IMR-90 (cell line): ENCODE results near the gene ARRDC2. TPM values are rescaled to one million over a fixed set of nuclear protein-coding genes. Genes with fewer than 3 reads are reported as not detected.

Experiments
- ATAC-seq: fragments of 200-7000 bp; cut with Tn5 transposase; 2 replicates; pipeline ENCODE4 v1.9.1; 2020; ENCODE audit warnings: low read depth, mild to moderate bottlenecking, moderate library complexity
- BruUV-seq: library from RNA; stranded (reverse); fragments of 400-500 nt; replicated peaks from 2 replicates; lab custom pipeline; 2021; lab: Mats Ljungman, UMichigan
- CTCF ChIA-PET: fragments of 300-600 bp; formaldehyde crosslinking; extraction: SDS; loops from one replicate; lab custom pipeline; 2021; ENCODE audit warnings: antibody characterized with exemption; lab: Yijun Ruan, JAX
- POLR2A ChIA-PET: fragments of 300-600 bp; sonication (Branson Sonifier 250); formaldehyde crosslinking; loops from one replicate; lab custom pipeline; 2022; ENCODE audit warnings: antibody characterized with exemption; ENCODE audit not compliant: unreplicated experiment; lab: Charles Lee
- DNase-seq: peaks from one replicate; pipeline ENCODE4 v3.0.0; 2013
- H2AFZ ChIP-seq: replicated peaks from 2 replicates; pipeline ENCODE3; 2013; ENCODE audit warnings: low read length, mild to moderate bottlenecking; ENCODE audit not compliant: poor library complexity
- H2AK5ac ChIP-seq: 2 replicates; pipeline ENCODE4 v1.6.1; 2013; ENCODE audit warnings: low read depth, low read length, inconsistent platforms
- H2AK9ac ChIP-seq: replicated peaks from 2 replicates; pipeline ENCODE3; 2013; ENCODE audit warnings: mild to moderate bottlenecking, low read depth, low read length, moderate library complexity; ENCODE audit not compliant: poor library complexity
- H2BK120ac ChIP-seq: 2 replicates; pipeline ENCODE4 v1.6.1; 2013; ENCODE audit warnings: low read depth, low read length, inconsistent platforms
- H2BK15ac ChIP-seq: 3 replicates; pipeline ENCODE4 v1.6.1; 2013; ENCODE audit warnings: low read depth, low read length, inconsistent platforms
- H2BK20ac ChIP-seq: 2 replicates; pipeline ENCODE4 v1.6.1; 2013; ENCODE audit warnings: low read depth, mild to moderate bottlenecking, inconsistent platforms, low read length, moderate library complexity
- H2BK5ac ChIP-seq: 2 replicates; pipeline ENCODE4 v1.6.1; 2013; ENCODE audit warnings: mild to moderate bottlenecking, low read depth, low read length, inconsistent platforms; ENCODE audit not compliant: poor library complexity, severe bottlenecking
- H3K14ac ChIP-seq: replicated peaks from 2 replicates; pipeline ENCODE4 v1.6.1; 2013; ENCODE audit warnings: low read depth, low read length, inconsistent platforms
- H3K18ac ChIP-seq: 2 replicates; pipeline ENCODE4 v1.6.1; 2013; ENCODE audit warnings: low read depth, low read length, control low read depth
- H3K23ac ChIP-seq: 2 replicates; pipeline ENCODE4 v1.6.1; 2013; ENCODE audit warnings: low read depth, low read length, inconsistent platforms
- H3K27ac ChIP-seq: 2 replicates; pipeline ENCODE4 v1.5.1; 2013; ENCODE audit warnings: mild to moderate bottlenecking, control low read depth, low read length; ENCODE audit not compliant: insufficient read depth
- H3K27me3 ChIP-seq: 2 replicates; pipeline ENCODE4 v1.6.1; 2013; ENCODE audit warnings: low read length; ENCODE audit not compliant: control insufficient read depth, insufficient read depth
- H3K36me3 ChIP-seq: 2 replicates; pipeline ENCODE4 v1.6.1; 2013; ENCODE audit warnings: low read length, mixed read lengths; ENCODE audit not compliant: control insufficient read depth, insufficient read depth
- H3K4ac ChIP-seq: 2 replicates; pipeline ENCODE4 v1.6.1; 2013; ENCODE audit warnings: low read depth, low read length, inconsistent platforms
- H3K4me1 ChIP-seq: 2 replicates; pipeline ENCODE4 v1.6.1; 2013; ENCODE audit warnings: low read length, mixed read lengths; ENCODE audit not compliant: control insufficient read depth, insufficient read depth
- H3K4me2 ChIP-seq: 2 replicates; pipeline ENCODE4 v1.6.1; 2013; ENCODE audit warnings: low read depth, mild to moderate bottlenecking, control low read depth, low read length, moderate library complexity
- H3K4me3 ChIP-seq: 2 replicates; pipeline ENCODE4 v1.5.1; 2013; ENCODE audit warnings: low read depth, mild to moderate bottlenecking, control low read depth, low read length, moderate library complexity; ENCODE audit not compliant: insufficient read depth
- H3K56ac ChIP-seq: 2 replicates; pipeline ENCODE4 v1.6.1; 2013; ENCODE audit warnings: low read length, inconsistent platforms; ENCODE audit not compliant: insufficient read depth; ENCODE audit errors: extremely low read depth
- H3K79me1 ChIP-seq, 2 experiments: 2 replicates each; pipeline ENCODE4 v1.6.1; 2013; ENCODE audit warnings: low read length in 2 of 2, inconsistent platforms in 1 of 2, low read depth in 1 of 2
- H3K9ac ChIP-seq: 2 replicates; pipeline ENCODE4 v1.6.1; 2013; ENCODE audit warnings: low read depth, low read length, control low read depth
- H3K9me1 ChIP-seq: 2 replicates; pipeline ENCODE4 v1.6.1; 2013; ENCODE audit warnings: low read length, inconsistent platforms; ENCODE audit not compliant: insufficient read depth
- H3K9me3 ChIP-seq: 2 replicates; pipeline ENCODE4 v1.6.1; 2013; ENCODE audit warnings: low read length; ENCODE audit not compliant: control insufficient read depth, insufficient read depth
- H4K20me1 ChIP-seq: 2 replicates; pipeline ENCODE4 v1.6.1; 2013; ENCODE audit warnings: low read length, inconsistent platforms; ENCODE audit not compliant: insufficient read depth
- H4K5ac ChIP-seq: 2 replicates; pipeline ENCODE4 v1.6.1; 2013; ENCODE audit warnings: mild to moderate bottlenecking, low read depth, low read length, control low read depth
- H4K8ac ChIP-seq, 2 experiments: 2 replicates each; pipeline ENCODE4 v1.6.1; 2013; ENCODE audit warnings: low read depth in 2 of 2, low read length in 2 of 2, control low read depth in 1 of 2, inconsistent platforms in 1 of 2
- H4K91ac ChIP-seq: 2 replicates; pipeline ENCODE4 v1.6.1; 2013; ENCODE audit warnings: low read depth, low read length, inconsistent platforms; ENCODE audit not compliant: insufficient read depth
- CHD1 ChIP-seq: IDR thresholded peaks from 2 replicates; pipeline ENCODE4 v1.6.1; 2012; ENCODE audit warnings: low read depth, low read length, improper control_type of control experiment
- WGBS, 2 experiments: methylation state at CpG; one replicate each; pipeline versions ENCODE4 v1.1.5 to v1.1.7; 2013; ENCODE audit warnings: missing lambda C conversion rate in 2 of 2; ENCODE audit not compliant: insufficient read length in 1 of 2; ENCODE audit errors: extremely low coverage in 2 of 2; 5-methylcytosine and 5-hydroxymethylcytosine counted together
- dilution Hi-C: fragments of 300-500 bp; cut with HindIII; formaldehyde crosslinking; loops from one replicate; pipeline ENCODE4 v1.14.3; 2018; ENCODE audit warnings: low sequenced_read_pairs; ENCODE audit not compliant: unreplicated experiment
- in situ Hi-C: fragments of 300-500 bp; cut with MboI; formaldehyde crosslinking; loops from 3 replicates; pipeline ENCODE4 v1.14.3; 2019; ENCODE audit warnings: low sequenced_read_pairs, inconsistent platforms, mixed read lengths
- intact Hi-C: fragments of 100-400 bp; cut with micrococcal nuclease; formaldehyde crosslinking; loops from 2 replicates; pipeline ENCODE4 v1.10.0; 2022
- polyA plus RNA-seq, 3 experiments: library from polyadenylated mRNA; depleted of rRNA; stranded (reverse); fragments of >200 nt; gene quantifications; 2 replicates each; pipeline ENCODE4 v1.2.3, GENCODE V29; 2012; ENCODE audit warnings: low replicate concordance in 1 of 3
- total RNA-seq: library from RNA; depleted of rRNA; stranded (reverse); fragments of >200 nt; gene quantifications from 2 replicates; pipeline ENCODE4 v1.2.3, GENCODE V29; 2012

Gene ARRDC2
- total and polyA plus RNA-seq, 2 of the 4 experiments (the other 2 are of a cell fraction), result 1.4 to 4.9 TPM

GRCh38 chr19:18055967-18056366 lies 48.0 kb downstream of the ARRDC2 start:
- Histone ChIP-seq H3K9me3 (0 out of 2 replicates have a peak, but pooled peaks cover 2% of the 10 kb centered on the region), H2AK5ac (no peak overlapping the region), H4K5ac (no peak overlapping the region), H2BK20ac (no peak overlapping the region), H3K9ac (no peak overlapping the region), H3K4ac (no peak overlapping the region), H3K18ac (no peak overlapping the region), H2BK5ac (no peak overlapping the region), H3K23ac (no peak overlapping the region), H3K4me1 (peaks cover 11% of the 10 kb centered on the region; the same call in 1 of the 2 replicates), H3K56ac (no peak overlapping the region), H4K8ac (no peak overlapping the region), H3K14ac (no peak overlapping the region), H2AK9ac (no peak overlapping the region), H3K27me3 (peaks cover 7% of the 10 kb centered on the region; the same call in 1 of the 2 replicates), H3K27ac (no peak overlapping the region), H3K36me3 (no peaks in the 10 kb centered on the region), H2BK120ac (no peak overlapping the region), H3K9me1 (no peaks in the 10 kb centered on the region), H3K4me3 (no peak overlapping the region), H4K91ac (no peak overlapping the region), H4K20me1 (no peaks in the 10 kb centered on the region), H2BK15ac (no peak overlapping the region), H3K4me2 (no peak overlapping the region), H3K79me1 (no peaks in the 10 kb centered on the region), H2AFZ (no peak overlapping the region)
- dilution Hi-C loops, result no loop called here
- DNase-seq (no peak), ATAC-seq (no peak)
- TF ChIP-seq CHD1, result no peak
- intact Hi-C loops, result loop anchor here (5.0 kb wide), 1 partner anchor 119 kb away; no protein-coding TSS in a partner anchor
- in situ Hi-C loops, result loop anchor here (5.0 to 25.0 kb wide), 2 partner anchors 39 to 119 kb away; partner anchors contain the start of gene CCDC124
- POLR2A ChIA-PET, result interaction anchor here (0.5 kb wide), 1 partner anchor 24 kb away, joined by 3 read pairs; no protein-coding TSS in a partner anchor
- no TSS peak for BruUV-seq
- WGBS, 2 experiments, result 67% methylated on average over 1 of the region's 5 CpGs; no CpG with 5 or more reads in 1 of the 2 experiments
- CTCF ChIA-PET, result interaction anchor here (1.0 kb wide), 1 partner anchor 49 kb away, joined by 4 read pairs; no protein-coding TSS in a partner anchor
